HG03135 (cell line): ENCODE results near the gene AKNAD1.
"Not testable (repeated sequence)": the region's sequence is repeated elsewhere in the genome, so short reads cannot be mapped to it uniquely, and the experiment has no call there.

Experiments used
- ATAC-seq: cut with Tn5 transposase; IDR thresholded peaks from one replicate; pipeline ENCODE4 v1.9.1; 2021; ENCODE audit warnings: mild to moderate bottlenecking, moderate library complexity; ENCODE audit not compliant: unreplicated experiment

Gene AKNAD1, protein sequence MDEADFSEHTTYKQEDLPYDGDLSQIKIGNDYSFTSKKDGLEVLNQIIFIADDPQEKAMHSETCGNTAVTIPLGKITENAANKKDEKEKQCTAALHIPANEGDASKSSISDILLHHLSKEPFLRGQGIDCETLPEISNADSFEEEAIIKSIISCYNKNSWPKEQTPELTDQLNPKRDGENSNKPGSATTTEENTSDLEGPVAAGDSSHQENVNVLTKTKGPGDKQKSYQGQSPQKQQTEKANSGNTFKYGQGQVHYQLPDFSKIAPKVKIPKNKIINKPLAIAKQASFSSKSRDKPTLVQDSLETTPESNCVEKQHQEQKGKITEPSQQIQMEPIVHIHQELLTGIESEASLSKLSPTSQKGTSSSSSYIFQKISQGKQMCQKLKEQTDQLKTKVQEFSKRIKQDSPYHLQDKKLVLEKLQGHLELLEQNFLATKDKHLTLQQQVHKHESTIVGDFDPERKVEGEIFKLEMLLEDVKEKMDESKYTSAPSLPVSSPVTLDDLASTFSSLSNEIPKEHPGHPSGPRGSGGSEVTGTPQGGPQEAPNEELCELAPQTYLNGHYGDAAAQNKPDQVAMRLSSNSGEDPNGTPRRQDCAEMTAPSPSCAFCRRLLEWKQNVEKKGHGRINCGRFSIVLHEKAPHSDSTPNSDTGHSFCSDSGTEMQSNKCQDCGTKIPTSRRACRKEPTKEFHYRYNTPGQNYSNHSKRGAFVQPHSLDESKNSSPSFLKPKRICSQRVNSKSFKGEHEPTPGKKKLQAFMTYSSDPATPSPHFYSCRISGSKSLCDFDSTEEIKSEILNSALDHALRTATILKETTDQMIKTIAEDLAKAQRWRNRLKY

DNA sequence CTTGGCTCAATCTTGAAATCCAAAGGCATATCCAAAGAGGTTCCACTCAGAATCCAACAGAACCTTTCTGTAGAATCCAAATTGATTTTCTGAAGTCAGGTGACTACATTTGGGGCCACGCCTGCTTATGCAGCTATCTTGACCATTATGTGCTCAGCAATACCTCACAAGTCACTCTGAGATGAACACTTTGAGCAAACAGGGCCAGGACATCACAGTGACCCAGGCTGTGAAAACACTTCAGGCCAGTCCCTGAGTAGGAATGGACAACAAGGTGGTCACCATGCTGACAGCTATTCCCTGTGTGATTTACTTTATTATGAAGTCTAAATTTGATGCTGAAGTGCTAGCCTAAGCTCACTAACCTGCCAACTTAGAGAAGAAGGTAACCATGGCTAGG, at the start of gene AKNAD1:
Gene AKNAD1 (minus strand): TSS at position 101 of the 400 bp plus-strand sequence. CDS start 4,430 bp downstream, outside the sequence.
- ATAC-seq, result no peak

GRCh38 chr1:108901106-108901505, 44.2 kb upstream of the AKNAD1 start:
- no peak for ATAC-seq

DNA sequence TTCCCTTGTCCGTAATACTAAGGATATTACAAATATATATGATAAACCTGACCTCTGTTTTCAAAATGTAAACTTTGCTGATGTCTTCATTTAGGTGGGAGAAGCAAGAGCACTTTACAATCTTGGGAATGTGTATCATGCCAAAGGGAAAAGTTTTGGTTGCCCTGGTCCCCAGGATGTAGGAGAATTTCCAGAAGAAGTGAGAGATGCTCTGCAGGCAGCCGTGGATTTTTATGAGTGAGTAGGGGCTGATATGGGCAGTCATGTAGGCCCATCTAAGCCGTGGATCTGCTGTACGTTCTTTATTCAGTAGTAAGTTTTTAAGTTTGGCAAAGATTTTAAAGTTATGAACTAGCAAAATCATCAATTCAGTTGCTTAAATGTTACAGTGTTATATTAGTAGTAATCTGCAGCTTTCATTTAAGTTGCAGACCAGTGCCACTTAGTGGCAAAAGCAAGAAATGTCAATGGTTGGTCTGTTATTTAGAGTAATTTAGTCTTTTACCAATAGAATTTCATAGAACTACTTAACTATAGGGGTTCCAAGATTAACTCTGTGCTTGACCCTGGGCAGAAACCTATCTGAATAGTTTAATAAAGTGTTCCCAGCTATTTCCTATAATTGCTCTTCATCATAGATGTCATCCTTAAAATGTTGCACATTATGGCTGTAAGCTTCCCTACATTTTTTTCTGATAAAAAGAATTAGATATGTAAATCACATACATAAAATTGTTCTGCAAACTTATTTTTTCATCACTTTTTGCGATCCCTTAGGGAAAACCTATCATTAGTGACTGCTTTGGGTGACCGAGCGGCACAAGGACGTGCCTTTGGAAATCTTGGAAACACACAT, 41.2 kb upstream of the AKNAD1 start:
- ATAC-seq, result no peak

GRCh38 chr1:108896146-108897145, 39.6 kb upstream of the AKNAD1 start:
- no peak for ATAC-seq

DNA sequence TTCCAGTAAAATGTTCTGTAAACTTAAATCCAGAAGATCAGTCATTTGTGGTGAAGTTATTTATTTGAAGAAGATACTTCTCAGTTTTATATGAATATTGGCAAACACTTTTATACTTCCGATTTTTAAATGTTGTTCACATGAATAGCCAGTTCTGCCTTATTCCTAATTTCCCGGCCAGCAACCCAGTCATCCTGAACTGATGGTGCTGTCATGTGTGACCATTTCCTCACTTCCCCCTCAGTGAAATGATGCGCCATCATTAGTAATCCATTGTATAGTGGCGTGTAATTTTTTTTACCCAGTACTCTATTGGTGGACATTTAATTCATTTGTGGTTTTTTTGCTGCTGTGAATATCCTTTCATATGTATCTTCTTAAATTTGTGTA, 36.2 kb upstream of the AKNAD1 start:
- no peak for ATAC-seq

DNA sequence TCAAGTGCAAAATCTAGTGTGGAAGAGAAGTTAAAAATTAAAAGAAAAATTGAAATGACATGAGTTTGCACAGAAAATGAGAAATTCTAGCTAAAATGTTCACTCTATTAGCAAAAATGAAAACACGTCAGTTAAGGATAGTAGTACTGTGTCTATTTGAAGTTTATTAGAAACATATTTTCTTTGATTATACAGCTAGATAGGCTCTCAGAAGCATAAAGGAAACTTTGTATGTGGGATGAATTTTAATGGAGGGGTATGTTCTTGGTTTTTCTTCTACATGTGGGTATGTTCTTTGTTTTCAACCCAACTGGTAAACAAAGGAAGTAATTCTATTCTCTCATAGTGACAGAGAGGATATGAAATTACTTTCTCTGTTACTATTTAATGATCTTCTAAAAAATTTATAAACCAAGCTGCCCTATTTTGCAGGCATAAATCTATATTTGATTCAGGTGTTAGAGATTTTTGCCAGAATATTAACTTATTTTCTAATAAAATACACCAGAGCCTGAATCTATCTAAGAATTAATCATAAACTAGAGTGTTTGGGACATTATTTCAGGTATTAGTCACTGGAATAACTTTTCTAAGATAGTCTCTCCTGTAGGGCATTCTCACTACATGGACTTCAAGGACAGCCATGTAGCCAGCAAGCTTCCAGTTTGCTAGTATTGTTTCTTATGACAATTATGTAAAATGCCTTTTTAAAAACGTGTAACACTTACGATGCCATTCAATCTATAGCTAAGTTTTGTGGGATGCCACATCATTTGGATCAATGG, 35.7 kb upstream of the AKNAD1 start:
- ATAC-seq, result no peak

- no peak for ATAC-seq
These were observed 33.0 kb upstream of the AKNAD1 start for GRCh38 chr1:108889706-108890384.

- ATAC-seq, result not testable (repeated sequence)
These were observed 32.2 kb upstream of the AKNAD1 start for GRCh38 chr1:108889006-108889645.

DNA sequence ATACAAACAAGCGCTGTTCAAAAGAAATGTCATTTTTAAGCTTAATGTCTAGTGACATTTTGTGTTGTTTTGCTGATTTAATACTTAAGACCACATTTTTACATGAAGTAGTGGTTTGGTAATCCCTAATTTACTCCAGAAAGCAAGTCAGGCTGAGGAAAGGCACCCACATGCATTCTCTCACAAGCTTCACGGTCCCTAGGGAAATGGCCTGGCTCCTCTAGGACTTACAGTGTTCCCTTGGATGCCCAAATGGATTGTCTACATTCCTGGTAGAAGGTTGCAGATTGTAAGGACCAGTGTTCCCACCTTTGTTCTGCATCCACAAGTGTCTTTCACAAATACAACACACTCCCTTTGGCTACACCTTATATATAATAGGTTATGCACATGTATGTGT, 29.4 kb upstream of the AKNAD1 start:
- ATAC-seq, result no peak

DNA sequence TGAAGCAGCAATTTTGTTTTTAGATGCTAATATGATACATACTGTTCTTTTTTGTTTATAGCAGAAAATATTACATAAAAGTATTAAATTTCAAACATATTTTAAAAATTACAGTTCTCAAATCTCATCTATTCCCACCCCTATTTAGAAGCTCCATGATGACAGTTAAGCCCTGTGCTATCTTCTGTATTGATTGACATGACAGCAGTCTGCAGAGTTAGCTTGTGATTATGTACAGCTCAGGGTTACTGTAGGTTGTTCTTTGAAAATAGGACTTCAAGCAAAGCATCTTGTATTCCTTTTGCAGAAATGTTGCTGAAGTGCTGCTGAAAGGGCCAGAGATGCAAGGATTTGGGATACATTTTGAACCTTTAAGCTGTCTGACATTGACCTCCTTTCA, 28.1 kb upstream of the AKNAD1 start:
- ATAC-seq, result no peak

- ATAC-seq, result no peak
These were observed 25.9 kb upstream of the AKNAD1 start for GRCh38 chr1:108882837-108883236.

- no peak for ATAC-seq
These were observed 24.5 kb upstream of the AKNAD1 start for GRCh38 chr1:108881369-108881768.

DNA sequence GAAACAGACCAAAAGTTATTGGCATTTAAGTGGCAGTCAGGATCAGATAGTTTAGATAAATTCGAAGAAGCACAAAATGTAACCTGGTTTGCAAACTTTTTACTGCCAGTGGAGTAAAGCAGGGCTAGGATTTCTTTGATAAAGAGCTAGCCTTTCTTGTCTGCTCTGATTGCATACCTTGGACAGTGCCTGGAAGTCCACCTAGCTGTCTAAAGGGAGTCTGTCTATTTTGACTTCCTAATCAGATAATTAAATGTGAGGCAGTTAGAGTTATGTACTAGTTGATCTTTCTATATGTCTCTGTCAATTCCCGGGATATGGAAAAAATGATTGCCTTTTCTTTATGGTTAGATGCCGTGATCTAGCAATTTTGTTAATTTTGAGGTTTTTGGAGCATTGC, 24.0 kb upstream of the AKNAD1 start:
- no peak for ATAC-seq

DNA sequence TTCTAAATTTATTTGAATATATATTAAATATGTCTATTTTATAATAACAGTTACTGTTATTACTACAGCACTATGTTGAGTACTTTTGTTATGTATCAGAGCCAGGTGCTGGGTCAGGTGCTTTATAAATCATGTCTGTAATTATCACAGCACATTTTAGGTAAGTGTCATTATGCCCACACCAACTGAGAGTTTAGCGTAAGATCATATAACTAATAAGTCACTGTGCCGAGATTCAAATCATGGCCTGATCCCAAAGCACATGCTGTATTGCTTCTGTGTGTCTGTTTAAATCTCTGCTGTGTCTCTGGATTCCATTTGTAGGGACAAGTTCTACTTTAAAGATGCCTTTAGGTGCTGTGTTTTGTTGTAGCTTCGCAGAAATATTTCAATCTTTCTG, 21.8 kb upstream of the AKNAD1 start:
- no peak for ATAC-seq

DNA sequence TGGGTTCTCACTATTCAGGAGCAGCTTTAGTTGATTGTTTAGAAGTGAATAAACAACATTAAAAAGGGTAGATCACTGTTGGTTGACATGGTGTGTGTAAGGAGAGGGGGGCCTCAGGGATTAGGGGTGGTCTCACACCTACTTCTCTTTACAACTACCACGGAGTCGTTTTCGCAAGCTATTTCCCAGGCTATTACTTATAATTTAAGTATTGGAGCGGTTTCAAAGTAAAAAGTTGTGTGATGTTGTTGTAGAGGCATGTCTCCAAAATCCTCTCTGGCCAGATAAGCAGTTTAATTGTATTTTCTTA, 21.2 kb upstream of the AKNAD1 start:
- ATAC-seq, result no peak

DNA sequence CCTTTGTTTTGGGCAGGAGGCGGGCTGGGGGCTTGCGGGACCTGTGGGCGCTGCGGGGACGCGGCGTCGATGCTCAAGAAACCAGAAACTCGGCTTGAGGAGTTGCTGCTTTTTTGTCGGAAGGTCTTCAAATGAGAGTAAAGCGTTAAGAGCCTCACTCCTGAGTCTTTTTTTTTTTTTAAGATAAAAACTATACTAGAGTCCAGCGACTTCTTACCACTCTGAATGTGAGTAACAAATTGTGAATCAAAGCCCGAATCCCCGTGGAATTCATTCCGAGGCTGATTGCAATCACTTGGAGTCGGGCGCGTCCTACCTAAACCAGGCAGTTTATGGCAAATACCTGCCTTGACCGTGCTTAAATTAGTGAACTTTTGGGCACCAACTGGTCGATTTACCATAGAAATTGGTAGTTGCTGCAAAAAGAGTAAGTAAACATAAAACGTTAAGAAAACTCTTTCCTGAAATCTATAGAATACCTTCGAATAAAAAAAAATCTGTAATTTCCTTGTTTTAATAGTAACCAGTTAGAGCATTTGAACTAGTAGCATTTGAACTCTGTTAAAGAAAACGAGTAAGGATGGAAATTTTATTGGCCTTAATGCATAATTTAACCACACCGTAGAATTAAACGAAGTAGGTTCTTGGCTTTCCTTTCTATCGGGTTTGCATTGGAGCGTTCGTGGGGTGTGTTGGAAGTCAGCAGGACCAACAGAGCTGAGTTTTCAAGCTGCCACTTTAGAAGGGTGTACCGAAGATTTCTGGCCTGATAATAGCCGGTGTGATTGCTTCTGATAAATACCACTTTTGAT, 20.7 kb upstream of the AKNAD1 start:
- ATAC-seq, result no peak

DNA sequence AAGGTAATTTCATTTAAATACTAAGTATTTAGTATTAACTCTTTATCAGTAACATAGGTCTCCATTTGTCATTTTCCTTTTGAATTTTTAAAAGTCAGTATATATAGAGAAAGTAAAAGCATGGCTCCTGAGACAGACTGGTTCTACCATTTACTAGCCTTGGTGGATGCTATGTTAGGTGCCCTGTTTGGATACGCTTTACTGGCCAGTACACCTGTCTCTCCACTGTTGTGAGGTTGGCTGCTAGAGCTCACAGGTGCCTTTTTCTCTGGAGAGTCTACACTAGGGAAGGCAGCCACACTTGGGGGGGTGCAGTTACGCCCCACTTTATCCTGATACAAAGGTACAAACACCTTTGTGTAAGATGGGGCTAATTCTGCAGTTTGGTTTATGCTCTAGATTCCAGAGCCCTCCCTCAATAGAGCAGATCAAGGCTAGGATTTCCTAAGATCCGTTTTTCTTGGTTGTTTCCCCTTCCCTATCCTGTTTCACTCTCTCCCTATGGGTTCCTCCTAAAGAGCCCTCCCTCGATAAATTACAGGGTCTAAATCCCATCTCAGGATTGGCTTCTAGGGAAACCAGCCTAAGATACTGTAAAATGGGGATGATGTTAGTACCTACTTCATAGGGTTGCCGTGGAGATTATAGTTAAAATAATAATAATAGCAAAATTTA, 14.3 kb upstream of the AKNAD1 start:
- ATAC-seq, result no peak
